Activated gamma-delta T cell (primary cell): Measurements from ENCODE around the gene FAM156A.
"Not testable (repeated sequence)": the region's sequence is repeated elsewhere in the genome, so short reads cannot be mapped to it uniquely, and the experiment has no call there.

ENCODE experiments used
- DNase-seq: peaks from one replicate; lab custom pipeline; 2025; lab: John Stamatoyannopoulos, UW

Gene FAM156A

GRCh38 chrX:52905531-52905930, 52.8 kb downstream of the FAM156A start:
- not testable (repeated sequence) for DNase-seq
